SK-N-MC (cell line): Measurements from ENCODE around the gene GNG2.

Experiments
- DNase-seq: peaks from one replicate; pipeline ENCODE4 v3.0.0-alpha.2; 2011; ENCODE audit warnings: low read depth, low spot score
- H3K27ac ChIP-seq: fragments of 200-600 bp; sonication (generic); 2 replicates; pipeline ENCODE4 v1.5.1; 2016; ENCODE audit warnings: mixed run types
- H3K36me3 ChIP-seq: fragments of 200-600 bp; sonication (generic); 2 replicates; pipeline ENCODE4 v1.6.1; 2017; ENCODE audit warnings: antibody characterized with exemption, low read length, mixed read lengths; ENCODE audit not compliant: insufficient read depth
- H3K4me3 ChIP-seq: fragments of 200-600 bp; sonication (generic); 2 replicates; pipeline ENCODE4 v1.5.1; 2016
- H3K9ac ChIP-seq: fragments of 200-600 bp; sonication (generic); 2 replicates; pipeline ENCODE4 v1.8.0; 2017; ENCODE audit warnings: mixed run types, mixed read lengths; ENCODE audit not compliant: insufficient read length
- H3K9me3 ChIP-seq: fragments of 200-600 bp; sonication (generic); 2 replicates; pipeline ENCODE4 v1.6.1; 2017; ENCODE audit warnings: low read depth, mild to moderate bottlenecking, antibody characterized with exemption, low read length, moderate library complexity, mixed read lengths
- EZH2 ChIP-seq: fragments of 200-600 bp; sonication (generic); IDR thresholded peaks from one replicate; pipeline ENCODE4 v1.6.1; 2017; ENCODE audit warnings: antibody characterized with exemption
- FOXP2 ChIP-seq: optimal IDR thresholded peaks from 2 replicates; pipeline ENCODE3; 2011; ENCODE audit warnings: mild to moderate bottlenecking, moderate library complexity; ENCODE audit not compliant: insufficient read depth; ENCODE audit errors: extremely low read length, control extremely low read depth
- POLR2AphosphoS5 ChIP-seq: IDR thresholded peaks from 2 replicates; pipeline ENCODE4 v1.6.1; 2012; ENCODE audit warnings: mild to moderate bottlenecking, low read depth, low read length, borderline replicate concordance

The GNG2 gene

GRCh38 chr14:51990488-51990887, 130.1 kb downstream of the GNG2 start:
- TF ChIP-seq EZH2 (no peak), FOXP2 (no peak), POLR2AphosphoS5 (no peak)
- Histone ChIP-seq H3K9ac (peak overlapping the region; percentile 94), H3K36me3 (peaks cover 46% of the 10 kb centered on the region), H3K4me3 (peak overlapping the region; percentile 88), H3K9me3 (no peaks in the 10 kb centered on the region), H3K27ac (no peak overlapping the region)
- DNase-seq = no peak

DNA sequence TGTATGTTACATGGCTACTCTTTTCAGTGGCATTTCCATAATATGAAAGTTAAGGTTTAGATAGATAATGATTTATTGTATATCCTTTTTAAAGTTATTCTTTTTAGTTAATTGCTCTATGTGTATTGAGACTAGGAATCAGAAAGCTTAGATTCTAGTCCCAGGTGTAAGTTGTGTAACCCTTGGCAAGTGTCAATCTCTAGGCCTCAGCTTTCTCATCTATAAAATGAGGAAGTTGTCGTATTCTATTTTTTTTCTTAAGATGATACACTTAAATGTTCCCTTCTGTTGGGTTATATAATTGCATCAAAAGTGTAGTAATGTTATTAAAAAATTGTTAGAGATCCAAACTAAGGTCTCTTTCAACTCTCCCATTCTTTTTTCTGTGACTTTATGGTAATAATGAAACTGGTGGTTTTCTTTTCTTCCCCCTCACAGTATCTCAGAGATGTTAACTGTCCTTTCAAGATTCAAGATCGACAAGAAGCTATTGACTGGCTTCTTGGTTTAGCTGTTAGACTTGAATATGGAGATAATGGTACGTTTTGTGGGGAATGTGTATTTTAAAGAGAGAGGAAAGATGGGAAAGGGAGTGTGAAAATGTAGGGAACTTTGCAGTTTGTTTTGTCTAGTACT, 133.0 kb downstream of the GNG2 start:
- Histone ChIP-seq H3K9ac (no peak overlapping the region), H3K36me3 (peaks cover 71% of the 10 kb centered on the region), H3K27ac (no peak overlapping the region), H3K9me3 (no peaks in the 10 kb centered on the region), H3K4me3 (no peak overlapping the region)
- DNase-seq = no peak
- no peak for TF ChIP-seq POLR2AphosphoS5
- no peak for TF ChIP-seq FOXP2
- no peak for TF ChIP-seq EZH2

GRCh38 chr14:51996148-51996746, 135.8 kb downstream of the GNG2 start:
- H3K27ac ChIP-seq = no peak overlapping the region
- TF ChIP-seq EZH2 = no peak
- TF ChIP-seq FOXP2 = no peak
- no peak for TF ChIP-seq POLR2AphosphoS5
- no peaks in the 10 kb centered on the region for H3K9me3 ChIP-seq
- H3K9ac ChIP-seq = no peak overlapping the region
- peaks cover 95% of the 10 kb centered on the region for H3K36me3 ChIP-seq
- H3K4me3 ChIP-seq = no peak overlapping the region
- peak; percentile 39 for DNase-seq

- Histone ChIP-seq H3K36me3 (peaks cover 96% of the 10 kb centered on the region), H3K4me3 (no peak overlapping the region), H3K9ac (no peak overlapping the region), H3K9me3 (no peaks in the 10 kb centered on the region), H3K27ac (no peak overlapping the region)
- TF ChIP-seq FOXP2 = no peak
- TF ChIP-seq POLR2AphosphoS5 = no peak
- no peak for TF ChIP-seq EZH2
- no peak for DNase-seq
These were observed 137.9 kb downstream of the GNG2 start for GRCh38 chr14:51998348-51998747.

GRCh38 chr14:51999084-51999483, 138.7 kb downstream of the GNG2 start:
- H3K9me3 ChIP-seq = no peaks in the 10 kb centered on the region
- H3K36me3 ChIP-seq = peaks cover 96% of the 10 kb centered on the region
- H3K4me3 ChIP-seq = no peak overlapping the region
- H3K9ac ChIP-seq = no peak overlapping the region
- TF ChIP-seq EZH2 = no peak
- DNase-seq = no peak
- H3K27ac ChIP-seq = peak overlapping the region; percentile 7; the same call in 1 of the 2 replicates

DNA sequence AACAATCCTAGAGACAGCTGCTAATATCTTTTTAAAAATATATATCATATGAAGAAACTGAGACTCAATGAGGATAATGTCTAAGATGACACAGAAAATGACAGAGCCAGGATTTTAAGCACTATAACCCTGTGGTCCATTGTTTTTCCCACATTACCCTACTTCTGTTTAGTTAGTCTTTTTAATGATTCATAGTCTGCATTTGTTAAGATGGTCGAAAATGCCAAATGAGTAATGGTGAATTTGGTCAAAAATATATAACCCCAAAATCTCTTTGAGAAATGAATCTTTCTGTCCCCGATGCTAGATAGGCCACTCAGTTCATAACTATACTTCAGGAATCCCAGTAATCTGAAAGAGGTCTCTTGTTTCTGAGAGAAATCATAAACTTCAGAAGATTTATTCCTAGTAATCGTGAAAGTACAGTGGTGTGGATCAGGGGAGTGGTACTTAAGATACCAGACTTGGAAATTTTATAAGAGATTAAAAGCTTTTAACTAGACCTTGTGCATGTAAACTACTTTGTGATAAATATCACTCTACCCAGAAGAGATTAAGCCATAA, 139.7 kb downstream of the GNG2 start:
- TF ChIP-seq POLR2AphosphoS5 (no peak), FOXP2 (no peak), EZH2 (no peak)
- no peak overlapping the region for H3K27ac ChIP-seq
- peaks cover 96% of the 10 kb centered on the region for H3K36me3 ChIP-seq
- DNase-seq = no peak
- no peak overlapping the region for H3K4me3 ChIP-seq
- H3K9ac ChIP-seq = no peak overlapping the region
- no peaks in the 10 kb centered on the region for H3K9me3 ChIP-seq

DNA sequence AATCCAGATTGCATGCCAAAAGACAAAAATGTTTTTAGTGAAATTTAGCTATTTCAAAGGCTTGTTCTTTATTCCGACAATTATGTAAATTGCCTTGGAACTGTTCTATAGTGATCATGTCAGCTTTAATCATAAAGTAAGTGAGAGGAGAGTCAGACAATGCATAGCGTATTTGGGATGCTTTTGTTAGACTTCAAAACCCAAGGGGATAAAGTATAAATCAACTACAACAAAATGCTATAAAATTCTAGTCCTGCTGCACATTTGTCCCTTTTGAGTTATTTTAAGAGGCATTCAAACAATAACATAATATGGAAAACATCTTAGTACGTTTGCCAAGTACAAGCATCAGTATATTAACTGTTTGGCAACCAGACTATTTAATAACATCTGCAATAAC, 140.3 kb downstream of the GNG2 start:
- H3K27ac ChIP-seq = no peak overlapping the region
- no peak for DNase-seq
- no peak for TF ChIP-seq POLR2AphosphoS5
- TF ChIP-seq FOXP2 = no peak
- TF ChIP-seq EZH2 = no peak
- no peaks in the 10 kb centered on the region for H3K9me3 ChIP-seq
- no peak overlapping the region for H3K4me3 ChIP-seq
- H3K9ac ChIP-seq = no peak overlapping the region
- H3K36me3 ChIP-seq = peaks cover 96% of the 10 kb centered on the region

DNA sequence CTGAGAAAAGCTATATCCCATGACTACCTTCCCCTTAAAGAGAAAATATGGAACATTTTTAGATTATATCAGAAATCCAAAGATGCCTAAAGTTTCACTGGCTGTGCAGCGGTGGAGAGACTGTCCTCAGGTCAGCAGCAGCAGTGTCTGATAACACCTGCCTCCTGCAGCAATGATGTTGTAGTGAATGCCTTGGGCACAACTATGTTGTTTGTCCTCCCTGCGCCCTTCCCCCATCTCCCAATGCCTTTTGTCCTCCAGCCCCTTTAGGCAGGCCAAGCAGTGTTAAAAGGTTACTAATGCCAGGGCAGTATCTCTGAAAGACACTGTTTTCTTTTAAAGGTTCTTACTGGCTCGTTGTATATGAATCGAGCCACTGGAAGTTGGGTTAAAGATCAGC, 142.1 kb downstream of the GNG2 start:
- Histone ChIP-seq H3K4me3 (no peak overlapping the region), H3K9ac (no peak overlapping the region), H3K27ac (no peak overlapping the region), H3K9me3 (no peaks in the 10 kb centered on the region), H3K36me3 (peaks cover 100% of the 10 kb centered on the region)
- no peak for DNase-seq
- TF ChIP-seq POLR2AphosphoS5 (no peak), FOXP2 (no peak), EZH2 (no peak)

- Histone ChIP-seq H3K4me3 (no peak overlapping the region), H3K9me3 (no peaks in the 10 kb centered on the region), H3K9ac (no peak overlapping the region), H3K27ac (no peak overlapping the region), H3K36me3 (peaks cover 100% of the 10 kb centered on the region)
- no peak for DNase-seq
- TF ChIP-seq POLR2AphosphoS5 (no peak), EZH2 (no peak), FOXP2 (no peak)
These were observed 142.9 kb downstream of the GNG2 start for GRCh38 chr14:52003324-52003723.

DNA sequence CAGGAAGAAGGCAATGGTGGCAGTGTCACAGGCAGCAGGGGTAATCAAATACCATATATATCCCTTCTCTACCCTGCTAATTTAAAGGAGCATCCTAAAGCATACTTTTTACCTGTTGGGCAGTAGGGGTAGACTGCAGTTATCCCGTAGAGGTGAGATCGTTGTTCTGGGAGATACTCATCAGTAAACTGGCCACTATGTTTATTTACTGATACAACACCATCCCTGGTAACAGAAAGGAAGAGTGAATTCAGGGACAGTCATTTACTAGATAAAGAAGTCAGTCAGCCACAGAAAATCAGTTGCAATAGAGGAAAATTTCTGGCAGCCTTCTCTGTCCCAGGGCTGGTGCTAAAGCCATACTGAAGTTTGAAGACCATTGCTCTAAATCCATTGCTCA, 145.2 kb downstream of the GNG2 start:
- H3K27ac ChIP-seq = no peak overlapping the region
- no peak overlapping the region for H3K4me3 ChIP-seq
- TF ChIP-seq POLR2AphosphoS5 = no peak
- TF ChIP-seq FOXP2 = no peak
- no peak for TF ChIP-seq EZH2
- no peaks in the 10 kb centered on the region for H3K9me3 ChIP-seq
- peaks cover 100% of the 10 kb centered on the region for H3K36me3 ChIP-seq
- H3K9ac ChIP-seq = no peak overlapping the region
- no peak for DNase-seq
